BE2C (cell line): ENCODE measurements around the gene IDUA.

Experiments used
- DNase-seq: peaks from one replicate; pipeline ENCODE4 v3.0.0-alpha.2; 2020
- H3K27me3 ChIP-seq: fragments of 250-450 bp; sonication (Bioruptor Pico); 2 replicates; pipeline ENCODE4 v1.5.1; 2020; ENCODE audit warnings: mild to moderate bottlenecking
- H3K36me3 ChIP-seq: fragments of 250-450 bp; sonication (Bioruptor Pico); 2 replicates; pipeline ENCODE4 v1.5.1; 2020; ENCODE audit warnings: mild to moderate bottlenecking
- H3K4me1 ChIP-seq: fragments of 250-450 bp; sonication (Bioruptor Pico); 2 replicates; pipeline ENCODE4 v1.5.1; 2020
- H3K4me3 ChIP-seq: 2 replicates; pipeline ENCODE4 v1.5.1; 2011; ENCODE audit warnings: low read depth, low read length
- H3K9me3 ChIP-seq: fragments of 250-450 bp; sonication (Bioruptor Pico); 2 replicates; pipeline ENCODE4 v1.5.1; 2020
- CTCF ChIP-seq: IDR thresholded peaks from 2 replicates; pipeline ENCODE4 v1.5.1; 2012; ENCODE audit warnings: mild to moderate bottlenecking, low read depth, low read length

IDUA gene

GRCh38 chr4:991451-992296 lies 4.8 kb downstream of the IDUA start:
- H3K27me3 ChIP-seq, result peaks cover 21% of the 10 kb centered on the region
- TF ChIP-seq CTCF, result no peak
- H3K36me3 ChIP-seq, result no peaks in the 10 kb centered on the region
- no peaks in the 10 kb centered on the region for H3K4me1 ChIP-seq
- H3K9me3 ChIP-seq, result no peaks in the 10 kb centered on the region
- DNase-seq, result no peak
- H3K4me3 ChIP-seq, result no peak overlapping the region

GRCh38 chr4:992297-993110 lies 5.7 kb downstream of the IDUA start:
- peaks cover 21% of the 10 kb centered on the region for H3K27me3 ChIP-seq
- H3K4me3 ChIP-seq, result no peak overlapping the region
- no peak for TF ChIP-seq CTCF
- no peak for DNase-seq
- no peaks in the 10 kb centered on the region for H3K4me1 ChIP-seq
- no peaks in the 10 kb centered on the region for H3K9me3 ChIP-seq
- H3K36me3 ChIP-seq, result no peaks in the 10 kb centered on the region

GRCh38 chr4:993111-994029 lies 6.5 kb downstream of the IDUA start, which contains the start of gene SLC26A1:
Gene SLC26A1, minus strand, starts transcription at chr4:993404. Its CDS starts 1,701 bp downstream, at chr4:991703.
- TF ChIP-seq CTCF, result no peak
- H3K9me3 ChIP-seq, result no peaks in the 10 kb centered on the region
- no peak for DNase-seq
- H3K27me3 ChIP-seq, result peaks cover 28% of the 10 kb centered on the region
- H3K36me3 ChIP-seq, result no peaks in the 10 kb centered on the region
- no peak within 1 kb of the TSS for H3K4me3 ChIP-seq
- no peaks in the 10 kb centered on the region for H3K4me1 ChIP-seq

GRCh38 chr4:995311-996026 lies 8.6 kb downstream of the IDUA start:
- H3K9me3 ChIP-seq, result no peaks in the 10 kb centered on the region
- no peaks in the 10 kb centered on the region for H3K4me1 ChIP-seq
- H3K4me3 ChIP-seq, result no peak overlapping the region
- peaks cover 43% of the 10 kb centered on the region for H3K27me3 ChIP-seq
- no peaks in the 10 kb centered on the region for H3K36me3 ChIP-seq
- TF ChIP-seq CTCF, result no peak
- DNase-seq, result peak; percentile 12
